ENCODE data around the gene KCNAB2.

- TF ChIP-seq CTCF (IDR thresholded peaks at IDR 0.05) (no peak), POLR2A (IDR thresholded peaks at IDR 0.05) (no peak)
These were observed 89.2 kb downstream of the KCNAB2 start for GRCh38 chr1:6134741-6135510.
